GM21619 (cell line): ENCODE measurements around the gene TANK.
A peak's percentile ranks its signal among the peaks of the same experiment; 100 is the strongest.

Source experiments
- ATAC-seq: cut with Tn5 transposase; IDR thresholded peaks from one replicate; pipeline ENCODE4 v1.9.1; 2021; ENCODE audit not compliant: unreplicated experiment

TANK gene

GRCh38 chr2:161223139-161223732 is 63.0 kb downstream of the TANK start:
- peak; percentile 75 for ATAC-seq

GRCh38 chr2:161228511-161229240 is 68.4 kb downstream of the TANK start:
- ATAC-seq: no peak

DNA sequence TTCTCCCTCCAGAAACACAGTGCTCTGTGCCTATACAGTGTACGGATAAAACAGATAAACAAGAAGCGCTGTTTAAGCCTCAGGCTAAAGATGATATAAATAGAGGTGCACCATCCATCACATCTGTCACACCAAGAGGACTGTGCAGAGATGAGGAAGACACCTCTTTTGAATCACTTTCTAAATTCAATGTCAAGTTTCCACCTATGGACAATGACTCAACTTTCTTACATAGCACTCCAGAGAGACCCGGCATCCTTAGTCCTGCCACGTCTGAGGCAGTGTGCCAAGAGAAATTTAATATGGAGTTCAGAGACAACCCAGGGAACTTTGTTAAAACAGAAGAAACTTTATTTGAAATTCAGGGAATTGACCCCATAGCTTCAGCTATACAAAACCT is 70.7 kb downstream of the TANK start:
- no peak for ATAC-seq

- ATAC-seq: no peak
Observed at GRCh38 chr2:161232571-161232970, 72.3 kb downstream of the TANK start.

- ATAC-seq: peak; percentile 48
Observed at GRCh38 chr2:161233858-161234431, 73.7 kb downstream of the TANK start.

DNA sequence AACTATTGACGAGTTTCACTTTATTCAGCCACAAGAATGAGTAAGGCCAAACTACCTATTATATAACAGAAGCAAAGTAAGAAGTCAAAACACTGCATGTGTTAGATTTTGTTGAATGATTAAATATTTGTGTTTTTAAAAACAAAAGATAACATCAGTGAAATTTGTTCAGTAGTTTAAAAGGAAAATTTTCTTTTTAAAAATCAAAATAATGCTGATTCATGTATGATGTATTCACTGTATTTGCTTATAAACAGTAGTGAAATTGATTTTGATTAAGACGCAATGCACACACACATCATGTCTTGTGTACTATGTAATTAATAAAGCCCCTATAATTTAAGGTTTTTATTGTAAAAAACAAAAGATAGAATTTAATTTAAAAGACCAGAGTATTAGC is 74.4 kb downstream of the TANK start:
- no peak for ATAC-seq

DNA sequence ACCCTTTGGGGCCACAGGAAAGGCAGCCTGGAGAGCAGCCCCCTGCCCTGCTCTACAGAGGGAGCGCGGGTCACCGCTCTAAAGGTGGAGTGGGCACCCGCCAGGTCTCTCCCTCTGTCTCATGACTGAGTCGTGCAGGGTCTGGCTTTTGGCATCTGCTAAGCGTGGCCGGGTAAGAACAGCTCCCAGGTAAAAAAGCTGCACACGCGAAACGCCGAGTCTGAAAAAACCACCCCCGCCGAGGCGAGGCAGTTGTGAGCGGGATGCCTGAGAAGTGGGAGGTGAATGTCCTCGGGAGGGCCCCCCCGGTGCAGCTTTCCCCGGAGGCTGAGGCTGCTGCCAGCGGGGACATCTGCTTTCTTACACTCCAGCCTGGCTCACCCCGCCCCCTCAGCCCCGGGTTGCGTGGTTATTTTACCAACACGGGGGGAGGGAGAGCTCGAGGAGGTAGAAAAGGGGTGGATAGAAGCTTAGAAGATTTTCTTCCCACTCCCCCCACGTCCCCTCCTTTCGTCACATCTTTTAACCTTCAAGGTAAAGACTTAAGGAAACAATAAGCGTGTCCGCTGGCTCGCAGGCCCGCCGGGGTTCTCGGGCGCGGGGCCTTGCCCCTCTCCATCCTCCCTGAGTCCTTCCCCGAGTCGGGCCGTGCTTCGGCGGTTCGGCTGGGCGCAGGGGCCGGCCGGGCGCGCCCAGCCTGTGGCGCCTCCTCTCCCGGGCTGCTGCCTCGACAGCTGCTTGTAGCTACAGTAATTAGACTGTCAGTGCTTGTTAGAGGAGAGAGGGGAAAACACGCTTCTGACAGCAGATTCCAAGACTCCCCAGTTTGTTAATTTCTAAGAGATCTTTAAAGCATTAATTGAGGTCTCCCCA is 77.4 kb downstream of the TANK start:
- ATAC-seq: peak; percentile 41

DNA sequence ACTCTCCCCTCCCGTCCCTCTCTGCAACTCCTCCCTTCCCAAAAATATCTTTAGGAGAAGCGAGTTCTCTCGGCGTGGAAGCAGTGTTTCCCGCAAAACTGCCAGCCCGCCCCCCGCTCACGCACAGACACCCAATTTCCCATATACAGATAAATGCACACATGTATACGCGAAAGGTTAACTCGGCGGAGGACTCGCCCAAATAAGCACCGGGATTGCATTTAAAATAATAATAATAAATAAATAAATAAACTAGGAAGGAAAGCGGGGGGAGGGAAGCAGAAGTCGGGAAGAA is 78.0 kb downstream of the TANK start:
- no peak for ATAC-seq

DNA sequence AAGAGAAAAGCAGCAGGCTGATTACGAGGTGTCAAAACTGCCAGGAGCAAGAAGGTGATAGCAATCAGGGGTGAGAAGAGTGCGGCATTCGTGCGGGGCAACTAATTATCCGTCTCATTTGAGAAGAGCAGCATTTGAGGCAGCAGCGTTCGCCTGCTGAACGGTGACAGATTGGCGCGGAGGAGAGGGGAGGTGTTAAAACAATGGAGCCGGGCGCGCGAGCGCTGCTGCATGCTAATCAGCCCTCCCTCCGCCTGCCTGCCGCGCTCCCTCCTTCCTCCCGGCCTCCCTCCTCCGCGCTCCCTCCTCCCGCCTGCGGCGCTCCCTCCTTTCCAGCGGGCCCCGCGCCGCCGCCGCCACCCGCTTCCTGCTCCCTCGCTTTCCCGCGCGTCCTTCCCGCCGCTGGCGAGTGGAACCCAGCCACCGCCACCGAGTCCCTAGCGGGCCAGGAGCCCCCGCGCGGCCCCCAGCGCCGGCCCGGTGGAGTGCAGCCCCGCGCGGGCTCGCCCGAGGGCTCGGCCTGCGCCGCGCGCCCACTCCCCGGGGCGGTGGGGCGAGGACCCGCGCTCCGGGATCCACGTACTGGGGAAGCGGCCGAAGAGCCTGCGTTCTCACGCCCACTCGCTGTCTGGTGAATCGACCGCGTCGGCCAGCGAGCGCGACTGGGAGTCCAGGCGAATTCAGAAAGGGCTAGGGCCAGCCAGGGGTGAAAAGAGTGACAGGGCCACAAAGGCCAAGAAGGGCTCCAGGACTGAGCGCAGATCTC is 78.5 kb downstream of the TANK start:
- ATAC-seq: peak; percentile 23

GRCh38 chr2:161239326-161240109 is 79.3 kb downstream of the TANK start:
- ATAC-seq: no peak

DNA sequence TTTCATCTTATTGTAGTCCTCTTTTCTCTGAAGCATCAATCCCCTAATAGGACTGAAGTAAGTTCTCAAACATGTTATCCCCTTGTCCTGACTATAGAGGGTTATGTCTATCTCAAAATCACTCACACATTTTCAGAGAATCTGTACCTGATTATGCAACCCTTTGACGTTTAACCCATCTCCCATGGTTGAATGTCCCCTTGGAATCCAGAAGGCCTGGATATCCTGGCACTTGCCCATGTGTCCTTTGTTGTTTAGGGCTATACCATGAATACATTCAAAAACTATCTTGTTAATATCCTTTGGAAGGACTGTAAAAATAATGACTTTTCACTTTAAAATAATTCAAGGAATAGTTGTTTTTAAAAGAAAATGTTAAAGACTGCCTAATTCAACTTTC is 81.7 kb downstream of the TANK start:
- ATAC-seq: no peak

DNA sequence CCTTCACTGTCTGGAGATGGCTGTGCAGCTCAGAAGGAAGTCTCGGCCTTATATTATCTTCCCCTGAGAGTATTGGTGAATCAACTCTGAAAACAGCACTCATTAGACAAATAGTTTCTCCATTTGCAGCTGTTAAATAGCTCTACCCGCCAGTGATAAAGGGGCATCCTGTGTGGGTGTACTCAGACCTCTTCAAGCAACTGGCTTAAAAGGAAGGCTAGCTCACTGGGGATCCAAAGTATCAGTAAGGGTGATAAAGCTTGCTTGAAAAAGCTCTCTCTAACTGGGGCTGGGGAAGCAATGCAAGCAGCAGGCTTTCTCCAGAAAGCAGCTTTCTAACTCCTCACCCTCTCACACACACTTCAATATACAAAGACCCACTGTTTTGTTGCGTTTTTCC is 83.1 kb downstream of the TANK start:
- ATAC-seq: peak; percentile 44

GRCh38 chr2:161243905-161244304 is 83.7 kb downstream of the TANK start:
- ATAC-seq: no peak

DNA sequence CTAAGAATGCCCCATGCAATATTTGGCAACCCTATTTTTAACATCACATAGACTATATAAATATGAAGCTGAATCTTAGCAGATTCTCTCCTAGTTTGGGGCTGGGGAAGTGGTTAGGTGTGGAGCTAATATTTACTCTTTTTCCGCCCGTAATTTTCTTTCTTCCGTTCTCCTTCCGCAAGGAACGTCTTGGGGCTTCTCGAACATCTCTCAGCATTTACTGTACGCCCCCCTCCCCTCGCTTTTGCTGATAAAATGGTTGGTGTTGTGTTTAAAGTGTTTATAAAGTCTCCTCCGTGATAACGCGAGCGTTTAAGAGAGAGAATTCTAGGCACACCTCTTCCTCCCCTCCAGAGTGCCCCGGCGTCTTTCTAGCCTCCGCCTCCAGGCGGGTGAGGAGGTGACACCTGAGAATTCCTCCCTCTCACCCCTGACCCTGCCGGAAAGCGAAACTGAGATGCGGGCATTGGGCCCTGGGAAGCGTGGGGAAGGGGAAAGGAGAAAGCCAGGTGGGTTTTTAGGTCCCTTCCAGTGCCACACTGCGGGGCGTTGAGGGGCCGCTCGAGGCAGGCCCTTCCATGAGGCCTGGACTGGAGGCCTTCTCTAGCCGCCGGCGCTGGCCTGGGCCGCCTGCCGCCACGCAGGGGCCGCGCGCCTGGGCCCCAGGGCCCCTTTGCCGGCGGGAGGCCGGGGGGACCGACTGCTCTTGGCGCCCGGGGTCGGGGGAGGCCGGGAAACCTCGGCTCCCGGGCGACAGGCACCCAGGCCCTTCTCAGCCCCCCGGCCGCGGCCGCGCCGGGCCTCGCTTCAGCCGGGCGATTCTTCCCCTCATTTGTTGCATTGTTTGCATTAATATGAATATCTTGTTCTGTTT is 84.4 kb downstream of the TANK start:
- peak; percentile 75 for ATAC-seq

GRCh38 chr2:161245261-161245553 is 85.0 kb downstream of the TANK start:
- ATAC-seq: no peak

GRCh38 chr2:161245671-161246070 is 85.4 kb downstream of the TANK start:
- ATAC-seq: no peak

DNA sequence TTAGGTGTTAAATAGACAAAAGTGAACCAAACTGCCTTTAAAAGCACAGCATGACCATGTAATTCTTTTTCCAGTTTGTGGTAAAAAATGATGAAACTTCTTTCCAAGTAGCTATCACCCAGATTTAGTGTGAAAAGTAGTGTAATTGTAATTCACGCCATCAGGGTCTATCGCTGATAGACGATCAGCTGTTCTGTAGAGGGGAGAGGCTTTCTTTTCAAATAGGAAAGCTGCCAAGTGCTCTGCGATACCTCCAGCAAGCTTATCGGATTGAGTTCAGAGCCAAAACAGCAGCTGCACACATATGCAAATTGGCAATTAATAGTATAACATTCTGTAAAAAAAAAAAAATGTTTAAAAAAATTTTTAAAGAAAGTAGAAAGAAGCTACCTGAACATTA is 86.1 kb downstream of the TANK start:
- ATAC-seq: no peak

DNA sequence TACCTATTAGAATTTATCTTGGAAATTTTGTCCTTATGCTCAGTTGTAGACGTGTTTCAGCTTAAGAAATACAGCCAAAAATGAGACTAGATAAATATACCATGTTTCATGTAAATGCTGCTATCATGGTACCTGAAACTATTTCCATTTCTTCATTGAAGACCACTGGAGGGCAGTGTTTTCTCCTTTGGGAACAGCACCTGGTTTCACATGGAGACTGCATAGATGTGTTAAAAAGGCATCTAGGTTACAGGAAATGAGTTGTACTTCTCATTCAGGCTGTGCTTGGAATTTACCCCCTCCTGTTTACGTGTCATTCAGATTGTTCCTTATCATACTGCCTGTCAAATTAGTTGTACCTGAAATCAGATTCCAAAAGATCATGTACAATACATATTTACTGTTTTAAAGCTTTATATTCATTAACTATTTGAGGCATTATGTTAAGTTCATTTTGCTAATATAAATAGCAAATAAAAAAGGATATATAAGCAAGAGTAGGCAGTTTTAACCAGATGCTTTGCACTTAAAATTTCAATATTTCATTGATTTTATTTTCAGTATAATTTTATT is 90.7 kb downstream of the TANK start:
- peak; percentile 52 for ATAC-seq
